Tibial artery (tissue), 4 donors: ENCODE data around the gene SH3BGRL2.

Experiments used
- DNase-seq, 2 donors: peaks; one replicate each; pipeline ENCODE4 v3.0.0-alpha.2; 2019
- H3K27ac ChIP-seq, 2 donors: fragments of 200-600 bp; sonication (generic) in 1 of 2; 1 replicate in 1 of 2; 2 replicates in 1 of 2; pipeline ENCODE4 v1.5.1; 2018 to 2019; ENCODE audit warnings: mild to moderate bottlenecking in 1 of 2
- H3K27me3 ChIP-seq, 2 donors: fragments of 200-600 bp; sonication (generic) in 1 of 2; one replicate each; pipeline versions ENCODE4 v1.5.1 to v1.6.0; 2016 to 2019
- H3K36me3 ChIP-seq, 3 donors: fragments of 200-600 bp; sonication (generic) in 2 of 3; one replicate each; pipeline ENCODE4 v1.5.1; 2016 to 2019; ENCODE audit warnings: mild to moderate bottlenecking in 2 of 3
- H3K4me1 ChIP-seq, 4 donors: fragments of 200-600 bp; sonication (generic) in 2 of 4; 1 replicate in 3 of 4; 2 replicates in 1 of 4; pipeline ENCODE4 v1.5.1; 2016 to 2019
- H3K4me3 ChIP-seq, 2 donors: fragments of 200-600 bp; sonication (generic) in 1 of 2; 1 replicate in 1 of 2; 2 replicates in 1 of 2; pipeline ENCODE4 v1.5.1; 2018 to 2019; ENCODE audit warnings: mild to moderate bottlenecking in 2 of 2
- H3K9me3 ChIP-seq, 3 donors: fragments of 200-600 bp; sonication (generic) in 1 of 3; one replicate each; pipeline ENCODE4 v1.5.1; 2016 to 2019
- CTCF ChIP-seq, 2 experiments: fragments of 200-600 bp in 1 of 2; fragments of 450-650 bp in 1 of 2; IDR thresholded peaks; one replicate each; pipeline ENCODE4 v1.5.1; 2017 to 2019; ENCODE audit warnings: antibody characterized with exemption in 2 of 2, mild to moderate bottlenecking in 1 of 2, moderate library complexity in 1 of 2
- intact Hi-C: fragments of 100-400 bp; cut with DNase I; formaldehyde crosslinking; loops from one replicate; pipeline ENCODE4 v1.15.0; 2023; ENCODE audit warnings: low total_unique reads

SH3BGRL2 gene

DNA sequence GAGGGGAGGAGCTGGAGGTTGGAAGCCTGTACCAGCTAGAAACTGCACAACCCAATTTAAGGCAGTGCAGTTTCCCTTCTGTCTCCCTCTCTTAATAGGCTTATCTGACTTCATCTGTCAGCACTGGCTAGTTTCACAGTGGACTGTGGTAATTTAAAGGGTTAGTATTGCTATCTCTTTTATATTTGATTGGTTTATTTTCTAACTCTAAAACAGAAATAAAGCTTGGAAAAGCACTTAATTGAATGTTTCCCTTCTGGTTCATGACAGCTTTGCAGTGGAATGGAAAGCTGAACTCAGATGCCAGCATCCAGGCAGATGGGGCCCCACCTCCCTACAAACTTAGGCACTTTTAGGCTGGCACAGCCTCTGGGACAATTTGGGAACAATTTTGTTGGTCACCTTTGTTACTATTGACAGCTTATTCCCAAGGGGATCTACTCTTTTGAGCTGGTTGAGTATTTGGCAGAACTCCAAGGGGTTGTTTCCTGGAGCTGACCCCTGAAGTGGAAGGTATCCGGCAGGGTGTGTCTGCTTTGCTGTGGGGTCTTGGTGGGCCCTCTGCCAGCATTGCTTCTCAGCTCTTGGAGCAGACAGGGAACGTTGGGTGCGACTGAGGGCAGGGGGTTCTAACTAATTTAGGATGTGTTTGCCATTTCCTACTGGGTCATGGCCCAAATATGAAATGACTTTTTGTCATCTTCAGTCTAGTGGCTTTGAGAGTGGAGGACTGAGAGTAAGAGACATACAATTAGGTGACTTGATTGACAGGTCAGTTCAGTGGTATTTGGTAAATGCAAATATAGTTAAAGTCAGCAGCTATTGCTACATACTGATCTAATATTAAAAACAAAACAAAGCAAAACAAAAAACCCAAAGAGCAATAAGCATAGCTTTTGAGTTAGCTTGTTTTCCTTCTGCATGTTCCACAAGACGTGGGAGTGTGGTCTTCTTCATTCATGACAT lies 9.3 kb downstream of the SH3BGRL2 start:
- Histone ChIP-seq H3K27me3 (no peaks in the 10 kb centered on the region), H3K27ac (no peak overlapping the region), H3K9me3 (no peaks in the 10 kb centered on the region), H3K4me1 (peaks cover 0 to 3% (median 0%) of the 10 kb centered on the region in 4 donors), H3K4me3 (no peak overlapping the region), H3K36me3 (no peaks in the 10 kb centered on the region)
- no peak for TF ChIP-seq CTCF (IDR thresholded peaks at IDR 0.05)
- no peak for DNase-seq
- intact Hi-C loops: no loop called here

- no peak for DNase-seq
- H3K4me1 ChIP-seq: no peaks in the 10 kb centered on the region
- H3K36me3 ChIP-seq: no peaks in the 10 kb centered on the region
- H3K9me3 ChIP-seq: no peaks in the 10 kb centered on the region
- H3K27me3 ChIP-seq: no peaks in the 10 kb centered on the region
- no peak overlapping the region for H3K4me3 ChIP-seq
- intact Hi-C loops: no loop called here
- no peak overlapping the region for H3K27ac ChIP-seq
- no peak for TF ChIP-seq CTCF (IDR thresholded peaks at IDR 0.05)
Observed at GRCh38 chr6:79646006-79646405, 14.9 kb downstream of the SH3BGRL2 start.

DNA sequence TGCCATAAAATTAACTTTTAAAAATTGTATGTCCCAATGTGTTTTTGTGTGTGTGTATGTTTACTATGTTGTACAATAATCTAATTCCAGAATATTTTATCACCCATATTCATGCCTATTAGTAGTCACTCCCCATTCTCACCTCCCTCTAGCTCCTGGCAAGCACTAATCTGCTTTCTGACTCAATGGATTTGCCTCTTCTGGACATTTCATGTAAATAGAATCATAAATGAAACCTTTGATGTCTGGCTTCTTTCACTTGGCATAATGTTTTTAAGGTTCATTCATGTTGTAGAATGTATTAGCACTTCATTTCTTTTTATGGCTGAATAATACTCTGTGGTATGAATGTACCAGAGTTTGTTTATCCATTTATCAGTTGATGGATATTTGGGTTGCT lies 15.4 kb downstream of the SH3BGRL2 start:
- H3K36me3 ChIP-seq: no peaks in the 10 kb centered on the region
- H3K27me3 ChIP-seq: no peaks in the 10 kb centered on the region
- intact Hi-C loops: no loop called here
- no peak for TF ChIP-seq CTCF (IDR thresholded peaks at IDR 0.05)
- H3K27ac ChIP-seq: no peak overlapping the region
- no peaks in the 10 kb centered on the region for H3K9me3 ChIP-seq
- DNase-seq: no peak
- no peak overlapping the region for H3K4me3 ChIP-seq
- H3K4me1 ChIP-seq: no peaks in the 10 kb centered on the region

DNA sequence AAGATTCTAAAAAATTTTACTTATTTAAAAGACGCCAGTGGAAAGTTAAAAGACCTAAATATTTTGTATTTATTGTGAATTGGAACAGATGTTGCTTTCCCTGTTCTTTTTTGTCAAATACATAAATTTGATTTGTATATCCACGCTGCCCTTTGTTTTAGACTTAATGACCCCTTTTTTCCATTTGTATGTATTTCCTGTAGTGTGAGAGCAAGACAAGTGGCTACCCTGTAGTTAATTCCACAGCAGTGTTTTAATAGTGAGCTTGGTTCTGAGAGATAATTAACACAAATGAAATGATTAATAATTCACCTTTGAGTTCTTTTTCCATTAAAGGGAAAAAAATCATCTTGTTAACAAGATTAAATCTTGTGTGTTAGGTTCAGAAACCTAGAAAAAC lies 16.6 kb downstream of the SH3BGRL2 start:
- Histone ChIP-seq H3K27ac (no peak overlapping the region), H3K4me1 (no peaks in the 10 kb centered on the region), H3K36me3 (no peaks in the 10 kb centered on the region), H3K9me3 (no peaks in the 10 kb centered on the region), H3K4me3 (no peak overlapping the region), H3K27me3 (no peaks in the 10 kb centered on the region)
- no peak for TF ChIP-seq CTCF (IDR thresholded peaks at IDR 0.05)
- intact Hi-C loops: no loop called here
- no peak for DNase-seq

DNA sequence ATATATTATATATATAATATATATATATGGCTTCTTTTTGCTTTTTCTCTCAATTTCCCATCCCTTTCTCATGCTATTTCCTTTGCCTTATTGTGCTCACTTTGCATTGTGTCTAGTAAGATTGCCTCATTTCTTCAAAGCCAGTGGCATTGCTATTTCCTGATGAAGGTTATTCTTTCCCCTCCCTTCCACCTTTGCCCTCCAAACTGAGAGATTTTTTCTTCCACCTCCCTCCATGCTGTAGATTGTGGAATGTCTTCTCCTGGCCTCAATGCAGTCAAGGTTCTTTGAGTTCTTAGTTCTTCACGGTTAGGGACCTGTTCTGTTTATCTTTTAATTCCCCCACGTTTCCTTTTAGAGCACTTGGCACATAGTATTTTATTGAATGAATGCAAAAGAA lies 17.2 kb downstream of the SH3BGRL2 start:
- Histone ChIP-seq H3K27me3 (no peaks in the 10 kb centered on the region), H3K4me1 (no peaks in the 10 kb centered on the region), H3K4me3 (no peak overlapping the region), H3K9me3 (no peaks in the 10 kb centered on the region), H3K36me3 (no peaks in the 10 kb centered on the region), H3K27ac (no peak overlapping the region)
- intact Hi-C loops: no loop called here
- DNase-seq: no peak
- TF ChIP-seq CTCF (IDR thresholded peaks at IDR 0.05): no peak
